Head of caudate nucleus (tissue), 42 donors: ENCODE measurements around the gene NTNG2.

Experiments used
- DNase-seq, 42 donors: peaks; one replicate each; pipeline versions ENCODE4 v3.0.0 to v3.0.0-alpha.2; 2020 to 2021; ENCODE audit warnings: mixed read lengths in 7 of 42
- intact Hi-C: fragments of 100-400 bp; cut with DNase I; formaldehyde crosslinking; loops from one replicate; pipeline ENCODE4 v1.15.0; 2022

The NTNG2 gene

DNA sequence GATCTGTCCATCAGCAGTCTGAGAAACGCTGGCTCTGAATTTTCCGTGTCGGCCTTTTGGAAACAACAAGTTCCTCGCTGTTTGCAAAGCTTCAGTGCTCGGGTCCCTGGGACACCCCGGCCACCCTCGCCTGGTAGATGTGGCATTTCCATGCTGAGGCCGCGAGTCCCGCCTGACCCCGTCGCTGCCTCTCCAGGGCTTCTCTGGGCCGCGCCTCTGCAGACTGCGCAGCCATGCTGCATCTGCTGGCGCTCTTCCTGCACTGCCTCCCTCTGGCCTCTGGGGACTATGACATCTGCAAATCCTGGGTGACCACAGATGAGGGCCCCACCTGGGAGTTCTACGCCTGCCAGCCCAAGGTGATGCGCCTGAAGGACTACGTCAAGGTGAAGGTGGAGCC, 4.7 kb downstream of the NTNG2 start:
- DNase-seq, result no peak
- intact Hi-C loops, result loop anchor here (5.0 to 10.0 kb wide), 2 partner anchors 71 to 402 kb away; no protein-coding TSS in a partner anchor

DNA sequence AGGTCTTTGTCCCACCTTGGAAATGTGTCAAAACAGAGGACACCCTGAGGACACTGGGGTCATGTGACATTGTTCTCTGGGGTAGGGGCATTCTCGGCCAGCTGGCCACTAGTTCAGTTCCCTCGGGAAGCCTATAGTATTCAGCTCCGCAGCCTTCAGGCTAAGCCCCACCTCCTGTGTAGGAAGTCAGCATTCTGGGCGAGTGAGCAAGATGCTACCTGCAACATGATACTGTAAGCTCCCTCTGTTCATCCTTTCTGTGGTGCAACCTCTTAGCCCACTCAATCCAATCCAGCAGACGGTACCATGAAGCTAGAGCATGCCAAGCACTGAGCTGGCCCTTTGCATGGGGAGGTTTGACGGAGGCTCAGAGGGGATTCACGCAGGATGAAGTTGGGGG, 5.3 kb downstream of the NTNG2 start:
- intact Hi-C loops, result loop anchor here (5.0 to 10.0 kb wide), 2 partner anchors 70 to 402 kb away; no protein-coding TSS in a partner anchor
- no peak for DNase-seq

DNA sequence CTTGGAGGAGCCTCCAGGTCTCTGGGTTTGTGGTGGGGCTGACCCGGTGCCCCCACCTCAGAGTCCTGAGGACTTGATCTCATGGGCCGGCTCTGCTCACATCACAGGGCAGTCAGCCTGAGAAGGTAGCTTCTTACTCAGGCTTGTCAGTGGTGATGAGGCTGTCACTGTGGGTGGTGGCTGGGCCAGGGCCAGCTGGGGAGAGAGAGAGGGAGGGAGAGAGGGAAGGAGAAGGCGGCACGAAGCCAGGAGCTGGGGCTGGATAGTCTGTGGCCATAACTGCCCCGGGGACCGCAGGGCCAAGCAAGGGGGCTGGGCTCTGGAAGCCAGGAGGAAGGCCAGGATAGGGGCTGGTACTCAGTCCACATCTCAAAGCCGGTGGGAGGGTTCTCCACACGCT, 6.5 kb downstream of the NTNG2 start:
- intact Hi-C loops, result loop anchor here (5.0 to 10.0 kb wide), 2 partner anchors 69 to 404 kb away; no protein-coding TSS in a partner anchor
- DNase-seq, result peak in 39 of 42 donors; percentile 55 to 83 (median 69)

DNA sequence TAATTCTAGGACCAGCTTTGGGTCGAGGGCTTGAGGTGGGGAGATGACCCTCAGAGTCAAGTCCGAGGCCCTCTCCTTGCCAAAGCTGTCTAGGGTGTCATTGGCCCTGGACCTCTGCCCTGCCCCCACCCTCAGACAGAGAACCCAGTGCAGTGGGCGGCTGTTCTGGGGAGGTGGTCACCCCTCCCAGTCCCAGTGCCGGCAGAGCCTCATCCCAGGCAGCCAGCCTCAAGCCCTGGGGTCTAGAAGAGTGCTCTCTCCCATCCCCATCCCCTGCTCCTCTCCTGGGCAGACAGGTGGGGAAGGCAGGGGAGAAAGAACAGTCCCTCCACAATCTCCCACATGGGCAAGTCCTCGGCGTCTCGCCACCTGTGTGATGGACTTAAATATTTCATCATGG, 7.0 kb downstream of the NTNG2 start:
- DNase-seq, result no peak
- intact Hi-C loops, result loop anchor here (5.0 to 10.0 kb wide), 2 partner anchors 68 to 404 kb away; no protein-coding TSS in a partner anchor

DNA sequence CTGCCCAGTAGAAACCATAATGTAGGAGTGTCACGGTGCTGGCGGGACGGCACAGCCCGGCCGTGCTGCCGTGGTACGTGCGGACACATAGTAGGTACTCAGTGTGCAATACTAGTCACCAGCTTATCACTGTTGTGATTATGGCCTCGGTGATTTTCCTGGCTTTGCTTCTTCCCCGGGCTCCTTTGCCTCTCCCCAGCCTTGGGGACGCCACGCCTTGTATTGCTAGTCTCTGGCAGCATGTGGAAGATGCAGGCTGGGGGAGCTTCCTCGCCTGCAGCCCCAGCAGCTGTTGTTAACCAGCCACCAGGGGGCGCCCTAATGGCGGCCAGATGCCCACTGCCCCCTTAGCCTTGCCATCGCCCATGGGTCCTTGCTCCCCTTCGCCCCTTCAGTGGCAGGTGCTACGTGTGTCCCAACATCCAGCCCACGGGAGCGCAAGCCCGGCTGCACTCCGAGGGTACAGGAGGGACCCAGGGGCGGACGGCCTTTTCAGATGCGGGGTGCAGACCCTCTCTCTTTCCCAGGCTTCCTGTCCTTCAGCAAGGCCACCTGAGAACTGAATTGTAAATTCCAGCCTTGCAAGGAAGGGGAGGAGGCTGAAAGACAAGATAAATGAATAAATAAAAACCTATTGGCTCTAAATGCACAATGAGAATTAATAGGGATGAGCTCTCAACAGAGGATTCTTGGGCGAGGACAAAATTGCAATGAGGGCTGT, 8.0 kb downstream of the NTNG2 start:
- DNase-seq, result peak in 41 of 42 donors; percentile 49 to 90 (median 76)
- intact Hi-C loops, result loop anchor here (5.0 to 10.0 kb wide), 2 partner anchors 67 to 405 kb away; no protein-coding TSS in a partner anchor

DNA sequence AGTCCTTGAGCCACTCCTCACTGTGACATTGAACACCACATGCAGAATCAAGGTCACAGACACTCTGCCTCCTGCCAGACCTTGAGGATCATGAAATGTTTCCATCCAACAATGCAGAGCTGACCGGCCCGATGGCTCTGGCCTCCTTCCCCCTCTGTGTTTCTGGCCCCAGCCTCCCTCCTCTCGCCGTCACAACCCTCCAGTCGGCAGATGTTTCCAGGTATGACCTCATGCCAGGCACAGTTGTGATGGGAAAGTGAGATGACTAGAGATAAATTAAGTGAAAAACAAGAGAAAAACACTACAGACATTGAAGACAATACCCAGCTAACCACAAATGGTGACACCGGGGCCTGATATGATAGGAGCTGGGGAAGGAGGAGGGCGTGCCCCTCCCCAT, 9.8 kb downstream of the NTNG2 start:
- intact Hi-C loops, result no loop called here
- DNase-seq, result no peak

DNA sequence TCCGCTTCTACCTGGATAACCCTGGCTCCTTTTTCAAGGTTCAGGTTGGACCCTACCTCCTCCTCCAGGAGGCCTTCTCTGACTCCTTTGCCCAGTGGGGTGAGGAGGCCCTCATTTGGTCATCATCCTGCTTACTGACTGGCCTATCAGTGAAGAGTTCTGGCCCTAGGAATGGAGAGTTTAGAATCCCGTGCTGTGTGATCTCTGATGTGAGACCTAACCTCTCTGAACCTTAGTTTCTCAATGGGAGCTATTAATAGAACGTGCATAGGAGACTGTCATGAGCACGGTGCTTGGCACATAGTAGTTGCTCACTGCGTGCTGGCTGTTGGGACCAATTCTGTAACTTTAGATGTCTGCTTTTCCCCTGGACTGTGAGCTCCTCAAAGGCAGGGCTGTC, 10.3 kb downstream of the NTNG2 start:
- intact Hi-C loops, result no loop called here
- DNase-seq, result no peak

DNA sequence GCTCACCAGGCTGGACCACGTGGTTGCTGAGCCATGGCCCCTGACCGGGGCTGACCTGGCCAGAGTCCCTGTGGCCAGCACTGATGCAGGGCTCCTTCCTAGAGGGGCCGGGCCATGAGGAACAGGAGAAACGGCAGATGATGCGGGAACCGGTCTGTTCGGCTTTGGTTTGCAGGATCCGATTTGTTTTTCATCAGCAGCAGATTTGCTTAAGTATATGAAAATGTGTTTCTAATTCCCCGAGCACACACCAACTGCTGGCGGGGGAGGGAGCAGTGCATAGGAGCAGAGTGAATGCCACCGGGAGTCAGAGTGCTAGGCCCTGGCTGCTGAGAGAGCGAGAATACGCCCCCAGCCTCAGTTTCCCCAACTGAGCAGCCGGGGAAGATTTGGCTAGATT, 13.6 kb downstream of the NTNG2 start:
- intact Hi-C loops, result no loop called here
- DNase-seq, result peak in 1 of 42 donors; percentile 57

DNA sequence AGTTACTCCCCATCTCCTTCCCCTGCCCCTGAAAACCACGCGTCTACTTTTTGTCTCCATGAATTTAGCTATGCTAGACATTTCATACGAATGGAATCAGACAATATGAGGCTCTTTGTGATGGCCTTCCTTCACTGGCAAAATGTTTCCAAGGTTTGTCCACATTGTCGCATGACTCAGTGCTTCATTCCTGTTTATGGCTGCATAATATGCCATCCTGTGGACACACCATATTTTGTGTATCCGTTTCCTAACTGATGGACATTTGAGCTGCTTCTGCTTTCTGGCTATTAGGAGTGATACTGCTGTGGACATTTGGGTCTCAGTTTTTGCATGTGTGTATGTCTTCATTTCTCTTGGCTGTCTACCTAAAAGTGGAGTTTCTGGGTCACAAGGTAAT, 14.5 kb downstream of the NTNG2 start:
- intact Hi-C loops, result no loop called here

DNA sequence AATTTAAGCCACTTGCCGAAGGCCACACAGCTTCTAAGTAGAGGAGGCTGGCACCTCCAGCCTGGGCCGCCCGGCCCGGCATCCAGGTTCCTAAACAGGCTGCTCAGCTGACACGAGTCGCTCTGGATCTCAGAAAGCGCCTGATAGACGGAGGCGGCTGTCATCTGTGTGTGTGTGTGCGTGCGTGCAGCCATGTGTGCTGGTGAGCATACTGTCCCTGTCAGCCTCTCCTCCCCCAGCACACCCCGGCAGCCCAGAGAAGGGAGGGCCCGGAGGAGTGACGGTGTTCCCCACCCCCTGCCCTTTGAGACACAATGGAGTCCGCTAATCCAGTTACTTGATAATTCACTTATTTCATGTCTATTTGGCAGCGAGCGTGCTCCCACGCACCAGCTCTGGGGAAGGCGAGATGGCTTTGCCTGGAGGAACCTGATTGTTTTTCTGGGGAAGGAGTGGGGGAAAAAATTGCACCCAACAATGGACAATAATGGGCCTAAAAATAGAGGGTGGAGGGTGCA, 20.0 kb downstream of the NTNG2 start:
- intact Hi-C loops, result no loop called here
- peak; percentile 62 to 93 (median 80) for DNase-seq

More for the DNA sequence above, 14.5 kb downstream of the NTNG2 start:
- DNase-seq, result no peak

DNA sequence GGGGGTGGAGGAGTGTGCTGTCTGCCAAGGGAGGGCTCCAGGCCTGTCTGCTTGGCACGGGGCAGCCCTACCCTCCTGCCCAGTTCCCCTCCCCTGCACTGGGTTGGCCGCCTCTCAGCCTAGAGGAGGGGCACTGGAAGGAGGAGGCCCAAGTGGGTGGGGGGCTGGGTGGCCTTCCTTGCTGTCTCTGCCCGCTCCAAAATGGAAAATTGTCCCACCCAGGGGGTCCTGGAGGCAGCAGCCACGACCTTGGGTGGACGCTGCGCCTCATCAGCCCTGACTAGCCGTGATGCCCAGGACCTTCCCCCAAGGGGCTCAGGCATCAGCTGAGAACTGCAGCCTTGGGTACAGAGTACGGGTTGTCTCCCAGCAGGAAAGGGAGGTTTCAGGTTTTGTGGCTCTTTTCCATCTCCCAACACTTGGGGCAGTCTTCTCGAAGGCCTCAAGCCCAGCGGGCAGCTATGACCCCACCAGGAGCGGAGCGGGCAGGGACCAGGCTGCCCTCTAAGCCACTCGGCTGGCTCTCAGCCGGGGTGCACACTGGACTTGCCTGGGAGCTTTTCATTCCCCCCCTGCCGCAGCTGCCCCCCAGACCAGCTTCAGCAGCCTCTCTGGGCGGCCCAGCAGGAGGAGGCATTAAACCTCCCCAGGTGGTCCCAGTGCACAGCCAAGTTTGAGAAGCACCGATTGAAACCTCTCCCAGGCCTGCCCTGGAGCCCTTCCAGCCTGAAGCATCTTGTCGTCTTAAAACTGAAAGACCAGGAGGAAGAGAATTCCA, 20.6 kb downstream of the NTNG2 start:
- DNase-seq, result peak in 40 of 42 donors; percentile 31 to 77 (median 61)
- intact Hi-C loops, result no loop called here

DNA sequence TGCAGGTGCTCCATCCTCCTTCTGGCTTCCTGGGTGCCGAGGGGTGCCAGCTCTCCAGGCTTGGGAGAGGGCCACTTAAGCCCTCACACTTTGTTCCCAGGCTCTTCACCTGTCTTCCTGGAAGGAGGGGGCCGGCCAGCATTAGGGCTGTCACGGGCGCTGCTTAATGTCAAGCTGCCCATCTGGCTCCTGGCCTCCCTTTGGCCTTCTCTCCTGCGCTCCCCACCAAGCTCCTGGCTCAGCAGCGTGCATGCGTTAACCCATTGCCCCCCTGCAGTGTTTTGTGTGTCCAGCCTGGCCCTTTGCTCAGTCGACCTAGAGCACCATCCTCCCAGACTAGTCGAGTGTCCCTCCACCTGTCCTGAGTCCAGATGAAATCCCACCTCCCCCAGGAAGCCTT, 21.3 kb downstream of the NTNG2 start:
- DNase-seq, result no peak
- intact Hi-C loops, result no loop called here

DNA sequence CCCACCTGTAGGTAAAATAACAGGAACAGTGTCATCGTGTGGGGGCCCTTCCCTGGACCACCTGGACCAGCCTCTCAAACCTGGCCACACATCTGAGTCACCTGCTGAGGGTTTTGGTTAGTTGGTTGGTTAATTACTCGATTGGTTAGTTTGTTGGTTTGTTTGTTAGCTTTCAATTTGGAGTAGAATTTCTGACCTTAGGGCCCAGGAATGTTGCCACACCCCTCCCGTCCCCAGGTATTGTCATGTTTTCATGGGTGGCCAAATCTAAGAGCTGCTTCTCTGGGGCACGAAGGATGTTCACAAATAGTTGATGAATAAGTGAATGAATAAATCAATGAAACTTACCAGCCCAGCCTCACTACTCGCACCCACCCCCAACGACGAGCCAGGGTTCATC, 21.9 kb downstream of the NTNG2 start:
- DNase-seq, result no peak
- intact Hi-C loops, result no loop called here

DNA sequence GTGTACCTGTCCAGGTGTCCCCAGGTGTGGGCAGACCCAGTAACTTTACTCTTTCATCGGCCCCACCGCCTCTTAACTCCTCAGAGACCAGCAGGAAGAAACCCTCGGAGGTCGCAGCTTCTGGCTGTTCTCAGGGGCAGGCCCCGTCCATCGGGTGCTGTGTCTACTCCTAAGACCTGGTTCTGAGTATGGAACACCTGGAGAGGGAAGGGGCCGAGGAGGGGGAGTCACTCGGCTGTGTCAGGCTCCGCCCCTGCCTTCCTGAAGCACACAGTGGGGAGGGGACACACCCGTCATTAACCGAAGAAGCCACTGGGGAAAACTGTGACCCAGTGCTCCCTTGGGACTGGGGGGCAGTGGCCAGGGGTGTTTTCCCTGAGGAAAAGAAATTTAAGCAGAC, 22.3 kb downstream of the NTNG2 start:
- intact Hi-C loops, result no loop called here

DNA sequence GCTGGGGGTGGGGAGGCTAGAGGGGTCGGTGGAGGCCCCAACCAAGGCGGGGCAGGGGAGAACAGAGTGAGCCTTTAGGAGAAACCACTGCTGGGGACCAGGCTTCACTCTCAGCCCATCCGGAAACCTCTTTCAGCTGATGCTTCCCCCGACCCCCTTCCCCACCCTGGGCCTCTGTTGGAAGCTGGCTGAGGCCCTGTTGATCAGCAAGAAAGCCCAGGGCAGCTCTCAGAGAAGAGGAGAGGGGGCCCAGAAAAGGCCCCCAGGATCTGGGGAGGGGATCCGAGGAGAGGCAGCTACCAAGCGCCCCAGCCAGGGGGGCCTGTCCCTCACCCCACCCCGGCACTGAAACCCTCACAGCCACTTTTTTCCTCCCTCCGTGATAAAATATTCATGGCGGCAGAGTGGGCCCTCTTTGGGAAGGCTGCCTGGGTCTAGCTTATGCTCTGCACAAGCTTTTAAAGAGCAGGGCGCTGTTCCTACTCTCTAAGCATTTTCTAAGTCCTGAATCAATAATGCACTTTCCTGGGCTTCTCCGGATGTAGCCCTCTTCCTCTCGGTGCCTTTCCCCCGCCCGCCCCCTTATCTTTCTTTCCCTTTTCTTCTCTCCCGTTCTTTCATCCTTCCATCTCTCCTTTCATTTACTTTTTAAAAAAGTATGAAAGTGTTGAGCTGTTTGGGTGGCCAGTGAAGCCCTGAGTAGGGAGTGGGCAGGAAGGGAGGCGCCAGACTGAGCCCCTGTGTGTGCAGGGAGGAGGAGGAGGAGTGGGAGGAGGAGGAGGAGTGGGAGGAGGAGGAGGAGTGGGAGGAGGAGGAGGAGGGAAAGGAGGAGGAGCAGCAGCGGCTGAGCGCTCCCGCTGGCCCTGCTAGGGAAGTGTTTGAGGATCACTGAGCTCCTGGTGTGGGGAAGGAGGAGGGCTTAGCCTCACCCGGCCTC, 23.5 kb downstream of the NTNG2 start:
- DNase-seq, result peak in 30 of 42 donors; percentile 28 to 73 (median 60)
- intact Hi-C loops, result no loop called here

More for the DNA sequence above, 22.3 kb downstream of the NTNG2 start:
- DNase-seq, result no peak

DNA sequence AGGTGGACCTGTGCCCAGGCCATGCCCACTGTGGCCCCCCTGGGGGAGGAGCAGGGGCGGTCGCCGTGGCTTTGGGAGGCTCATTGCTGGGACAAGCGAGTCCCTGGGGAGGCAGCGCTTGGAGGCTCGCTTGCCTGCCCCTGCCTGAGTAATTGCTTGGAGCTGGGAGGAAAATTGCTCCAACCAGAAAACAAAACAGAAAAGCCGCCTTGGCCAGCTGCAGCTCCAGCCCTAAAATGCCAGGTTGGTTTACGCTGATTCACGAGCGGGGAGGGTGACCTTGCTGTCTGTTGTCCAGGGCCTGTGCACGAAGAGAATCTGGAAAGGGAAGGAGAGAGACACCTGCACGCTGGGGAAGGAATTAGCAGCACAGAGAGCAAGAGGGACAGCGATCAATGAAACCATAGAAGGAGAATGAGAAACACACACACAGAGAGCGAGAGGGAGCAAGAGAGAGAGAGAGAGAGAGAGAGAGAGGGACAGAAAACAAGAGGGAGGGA, 25.3 kb downstream of the NTNG2 start:
- DNase-seq, result peak in 1 of 42 donors; percentile 29
- intact Hi-C loops, result no loop called here

DNA sequence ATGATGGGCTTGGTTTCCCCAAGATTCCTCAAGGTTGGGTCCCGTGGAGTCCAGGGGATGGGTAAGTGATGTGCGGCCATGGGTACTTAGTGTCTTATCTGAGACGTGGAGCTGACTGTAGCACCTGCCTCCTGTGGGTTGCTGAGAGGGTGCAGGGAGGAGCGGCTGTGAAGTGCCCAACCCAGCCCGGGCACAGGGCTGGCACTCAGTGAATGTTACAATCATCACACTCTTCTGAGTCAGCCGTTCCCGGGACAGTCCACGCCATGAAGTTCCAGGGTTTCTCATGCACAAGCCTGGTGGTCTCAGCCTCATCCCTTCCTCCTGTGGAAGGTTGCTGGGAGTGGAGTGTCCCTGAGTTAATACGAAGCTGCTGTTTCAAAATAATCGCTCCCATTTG, 29.1 kb downstream of the NTNG2 start:
- peak in 5 of 42 donors; percentile 29 to 62 (median 55) for DNase-seq
- intact Hi-C loops, result no loop called here

DNA sequence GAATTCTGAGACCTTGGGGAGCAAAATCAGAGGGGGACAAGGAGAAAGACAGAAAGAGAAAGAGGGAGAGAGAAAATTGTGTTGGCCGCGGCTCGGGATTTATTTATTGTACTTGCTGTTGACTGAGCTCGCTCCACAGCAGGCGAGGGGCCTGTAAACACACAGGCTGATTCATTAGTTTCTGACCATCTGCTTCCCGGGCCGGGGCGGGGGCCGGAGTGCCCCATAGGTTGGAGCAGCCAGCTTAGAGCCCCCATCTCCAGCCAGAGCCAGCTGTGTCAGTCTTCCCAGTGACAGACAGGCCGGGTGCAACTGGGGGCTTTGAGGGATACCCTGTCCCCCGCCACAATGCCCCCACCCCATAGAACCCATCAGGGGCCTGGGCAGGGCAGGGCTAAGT, 30.9 kb downstream of the NTNG2 start:
- DNase-seq, result peak; percentile 55 to 93 (median 83)
- intact Hi-C loops, result no loop called here
